Measurements from ENCODE around the gene AMER3.

Gene AMER3

DNA sequence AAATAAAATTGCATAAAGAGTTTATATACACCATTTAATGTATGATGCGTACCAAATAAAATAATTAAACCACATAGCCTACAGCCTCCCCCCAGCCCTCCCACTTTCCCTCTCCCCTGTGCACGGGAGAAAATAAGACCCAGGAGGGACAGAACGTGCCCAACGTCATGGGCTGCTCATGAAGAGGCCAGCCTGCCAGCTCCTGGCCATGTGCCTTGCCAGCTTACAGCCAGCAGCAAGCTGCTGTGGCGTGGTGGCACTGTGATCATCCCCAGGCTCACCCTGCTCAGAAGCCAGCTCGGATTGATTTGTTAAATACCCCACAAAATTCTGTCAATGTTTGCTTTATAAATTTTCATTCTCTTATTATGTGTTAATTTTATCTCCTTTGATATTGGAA, 18.9 kb upstream of the AMER3 start:
- DNase-seq: no peak
- Histone ChIP-seq H3K23ac (ENCODE audit: low read length) (no peak overlapping the region), H3K79me2 (ENCODE audit: control insufficient read depth, insufficient read depth, low read length, poor library complexity) (no peaks in the 10 kb centered on the region), H3K79me1 (ENCODE audit: low read length) (no peaks in the 10 kb centered on the region), H3K4me1 (ENCODE audit: control insufficient read depth in 1 of 2, insufficient read depth in 2 of 2, low read length in 2 of 2) (no peaks in the 10 kb centered on the region), H3K9ac (ENCODE audit: low read length) (no peak overlapping the region), H3K9me3 (ENCODE audit: insufficient read depth, low read depth, low read length) (no peaks in the 10 kb centered on the region), H2AFZ (ENCODE audit: insufficient read depth, low read length, poor library complexity) (no peak overlapping the region), H3K4ac (ENCODE audit: low read depth, low read length) (no peak overlapping the region), H4K12ac (ENCODE audit: low read depth, low read length) (no peak overlapping the region), H2BK5ac (ENCODE audit: low read depth, low read length, poor library complexity) (no peak overlapping the region), H4K8ac (ENCODE audit: low read depth, low read length) (no peak overlapping the region), H3K4me2 (ENCODE audit: low read length) (no peak overlapping the region), H3K27ac (ENCODE audit: low read depth, low read length) (no peak overlapping the region), H2BK12ac (ENCODE audit: low read length) (no peak overlapping the region), H2AK5ac (ENCODE audit: low read length) (no peak overlapping the region), H2BK120ac (ENCODE audit: insufficient read depth, low read length, poor library complexity) (no peak overlapping the region), H3K27me3 (ENCODE audit: insufficient read depth, low read length) (no peaks in the 10 kb centered on the region), H3K4me3 (ENCODE audit: low read depth, low read length) (no peak overlapping the region), H3K18ac (ENCODE audit: low read length) (no peak overlapping the region), H3K36me3 (ENCODE audit: control insufficient read depth in 1 of 2, insufficient read depth in 2 of 2, low read length in 2 of 2) (no peaks in the 10 kb centered on the region), H4K91ac (ENCODE audit: low read depth, low read length) (no peak overlapping the region), H3K14ac (ENCODE audit: low read length) (no peak overlapping the region)
- WGBS (ENCODE audit: extremely low coverage, insufficient coverage, insufficient read length): no CpG with 5 or more reads among the region's 6 CpGs

GRCh38 chr2:130737592-130737991, 17.7 kb upstream of the AMER3 start:
- no peaks in the 10 kb centered on the region for H3K79me2 ChIP-seq (ENCODE audit: control insufficient read depth, insufficient read depth, low read length, poor library complexity)
- no peaks in the 10 kb centered on the region for H3K27me3 ChIP-seq (ENCODE audit: insufficient read depth, low read length)
- WGBS (ENCODE audit: extremely low coverage, insufficient coverage, insufficient read length): no CpG with 5 or more reads among the region's 14 CpGs
- H4K12ac ChIP-seq (ENCODE audit: low read depth, low read length): no peak overlapping the region
- H2AFZ ChIP-seq (ENCODE audit: insufficient read depth, low read length, poor library complexity): no peak overlapping the region
- no peak overlapping the region for H2BK5ac ChIP-seq (ENCODE audit: low read depth, low read length, poor library complexity)
- H2BK12ac ChIP-seq (ENCODE audit: low read length): no peak overlapping the region
- no peak overlapping the region for H4K8ac ChIP-seq (ENCODE audit: low read depth, low read length)
- H3K18ac ChIP-seq (ENCODE audit: low read length): no peak overlapping the region
- no peak overlapping the region for H4K91ac ChIP-seq (ENCODE audit: low read depth, low read length)
- H3K79me1 ChIP-seq (ENCODE audit: low read length): no peaks in the 10 kb centered on the region
- no peak overlapping the region for H2AK5ac ChIP-seq (ENCODE audit: low read length)
- no peaks in the 10 kb centered on the region for H3K36me3 ChIP-seq (ENCODE audit: control insufficient read depth in 1 of 2, insufficient read depth in 2 of 2, low read length in 2 of 2)
- no peak overlapping the region for H3K23ac ChIP-seq (ENCODE audit: low read length)
- no peak for DNase-seq
- no peak overlapping the region for H3K4ac ChIP-seq (ENCODE audit: low read depth, low read length)
- H3K4me3 ChIP-seq (ENCODE audit: low read depth, low read length): no peak overlapping the region
- H3K9me3 ChIP-seq (ENCODE audit: insufficient read depth, low read depth, low read length): no peaks in the 10 kb centered on the region
- no peaks in the 10 kb centered on the region for H3K4me1 ChIP-seq (ENCODE audit: control insufficient read depth in 1 of 2, insufficient read depth in 2 of 2, low read length in 2 of 2)
- no peak overlapping the region for H3K14ac ChIP-seq (ENCODE audit: low read length)
- H3K27ac ChIP-seq (ENCODE audit: low read depth, low read length): no peak overlapping the region
- H3K4me2 ChIP-seq (ENCODE audit: low read length): no peak overlapping the region
- H3K9ac ChIP-seq (ENCODE audit: low read length): no peak overlapping the region
- H2BK120ac ChIP-seq (ENCODE audit: insufficient read depth, low read length, poor library complexity): no peak overlapping the region

GRCh38 chr2:130740671-130741070, 14.7 kb upstream of the AMER3 start:
- Histone ChIP-seq H2BK120ac (ENCODE audit: insufficient read depth, low read length, poor library complexity) (no peak overlapping the region), H3K18ac (ENCODE audit: low read length) (no peak overlapping the region), H3K79me2 (ENCODE audit: control insufficient read depth, insufficient read depth, low read length, poor library complexity) (no peaks in the 10 kb centered on the region), H3K4me1 (ENCODE audit: control insufficient read depth in 1 of 2, insufficient read depth in 2 of 2, low read length in 2 of 2) (peaks cover 0 to 3% of the 10 kb centered on the region in 2 experiments), H3K27me3 (ENCODE audit: insufficient read depth, low read length) (no peaks in the 10 kb centered on the region), H2AK5ac (ENCODE audit: low read length) (no peak overlapping the region), H3K79me1 (ENCODE audit: low read length) (no peaks in the 10 kb centered on the region), H4K91ac (ENCODE audit: low read depth, low read length) (no peak overlapping the region), H2BK12ac (ENCODE audit: low read length) (no peak overlapping the region), H4K8ac (ENCODE audit: low read depth, low read length) (no peak overlapping the region), H3K36me3 (ENCODE audit: control insufficient read depth in 1 of 2, insufficient read depth in 2 of 2, low read length in 2 of 2) (no peaks in the 10 kb centered on the region), H3K9ac (ENCODE audit: low read length) (no peak overlapping the region), H3K4me2 (ENCODE audit: low read length) (no peak overlapping the region), H3K9me3 (ENCODE audit: insufficient read depth, low read depth, low read length) (no peaks in the 10 kb centered on the region), H3K14ac (ENCODE audit: low read length) (no peak overlapping the region), H2AFZ (ENCODE audit: insufficient read depth, low read length, poor library complexity) (no peak overlapping the region), H3K4me3 (ENCODE audit: low read depth, low read length) (no peak overlapping the region), H3K4ac (ENCODE audit: low read depth, low read length) (no peak overlapping the region), H4K12ac (ENCODE audit: low read depth, low read length) (no peak overlapping the region), H3K23ac (ENCODE audit: low read length) (no peak overlapping the region), H3K27ac (ENCODE audit: low read depth, low read length) (no peak overlapping the region), H2BK5ac (ENCODE audit: low read depth, low read length, poor library complexity) (no peak overlapping the region)
- DNase-seq: no peak
- WGBS (ENCODE audit: extremely low coverage, insufficient coverage, insufficient read length): no CpG with 5 or more reads among the region's 12 CpGs

- Histone ChIP-seq H3K79me1 (ENCODE audit: low read length) (no peaks in the 10 kb centered on the region), H2AK5ac (ENCODE audit: low read length) (no peak overlapping the region), H4K12ac (ENCODE audit: low read depth, low read length) (no peak overlapping the region), H3K79me2 (ENCODE audit: control insufficient read depth, insufficient read depth, low read length, poor library complexity) (no peaks in the 10 kb centered on the region), H2BK120ac (ENCODE audit: insufficient read depth, low read length, poor library complexity) (no peak overlapping the region), H3K4me3 (ENCODE audit: low read depth, low read length) (no peak overlapping the region), H3K9me3 (ENCODE audit: insufficient read depth, low read depth, low read length) (no peaks in the 10 kb centered on the region), H3K4ac (ENCODE audit: low read depth, low read length) (no peak overlapping the region), H3K4me2 (ENCODE audit: low read length) (no peak overlapping the region), H3K4me1 (ENCODE audit: control insufficient read depth in 1 of 2, insufficient read depth in 2 of 2, low read length in 2 of 2) (peaks cover 0 to 3% of the 10 kb centered on the region in 2 experiments), H3K27me3 (ENCODE audit: insufficient read depth, low read length) (no peaks in the 10 kb centered on the region), H3K27ac (ENCODE audit: low read depth, low read length) (no peak overlapping the region), H3K23ac (ENCODE audit: low read length) (no peak overlapping the region), H2BK12ac (ENCODE audit: low read length) (no peak overlapping the region), H3K14ac (ENCODE audit: low read length) (no peak overlapping the region), H2AFZ (ENCODE audit: insufficient read depth, low read length, poor library complexity) (no peak overlapping the region), H3K18ac (ENCODE audit: low read length) (no peak overlapping the region), H4K8ac (ENCODE audit: low read depth, low read length) (no peak overlapping the region), H4K91ac (ENCODE audit: low read depth, low read length) (no peak overlapping the region), H3K36me3 (ENCODE audit: control insufficient read depth in 1 of 2, insufficient read depth in 2 of 2, low read length in 2 of 2) (no peaks in the 10 kb centered on the region), H2BK5ac (ENCODE audit: low read depth, low read length, poor library complexity) (no peak overlapping the region), H3K9ac (ENCODE audit: low read length) (no peak overlapping the region)
- no CpG with 5 or more reads among the region's 8 CpGs for WGBS (ENCODE audit: extremely low coverage, insufficient coverage, insufficient read length)
- DNase-seq: no peak
Observed at GRCh38 chr2:130743278-130743677, 12.1 kb upstream of the AMER3 start.

Data from trophoblast cell (in vitro differentiated cells and primary cell).